ENCODE data around the gene ANK2.

- TF ChIP-seq CTCF (IDR thresholded peaks at IDR 0.05) = no peak
- TF ChIP-seq POLR2A (IDR thresholded peaks at IDR 0.05) = no peak
Observed at GRCh38 chr4:113411496-113411938, 362.1 kb downstream of the ANK2 start.

Measured in thyroid gland (tissue), 4 donors.